Gastrocnemius medialis (tissue), 4 donors: ENCODE data around the gene GNG2.

Experiments used
- POLR2A ChIP-seq, 2 donors: fragments of 450-650 bp; IDR thresholded peaks; one replicate each; pipeline ENCODE4 v1.6.1; 2017; ENCODE audit warnings: antibody characterized with exemption in 2 of 2, mild to moderate bottlenecking in 2 of 2, moderate library complexity in 2 of 2
- TF ChIP-seq, protein P1 (sequence below), 5 experiments: fragments of 450-650 bp in 3 of 5; fragments of 200-600 bp in 2 of 5; sonication (generic) in 2 of 5; IDR thresholded peaks in 4 of 5; conservative IDR thresholded peaks in 1 of 5; 1 replicate in 4 of 5; 2 replicates in 1 of 5; pipeline ENCODE4 v1.5.1; 2016 to 2019; ENCODE audit warnings: antibody characterized with exemption in 5 of 5, mild to moderate bottlenecking in 3 of 5, moderate library complexity in 3 of 5

GRCh38 chr14:51895375-51895774, 35.0 kb downstream of the GNG2 start:
- TF ChIP-seq, protein P1, sequence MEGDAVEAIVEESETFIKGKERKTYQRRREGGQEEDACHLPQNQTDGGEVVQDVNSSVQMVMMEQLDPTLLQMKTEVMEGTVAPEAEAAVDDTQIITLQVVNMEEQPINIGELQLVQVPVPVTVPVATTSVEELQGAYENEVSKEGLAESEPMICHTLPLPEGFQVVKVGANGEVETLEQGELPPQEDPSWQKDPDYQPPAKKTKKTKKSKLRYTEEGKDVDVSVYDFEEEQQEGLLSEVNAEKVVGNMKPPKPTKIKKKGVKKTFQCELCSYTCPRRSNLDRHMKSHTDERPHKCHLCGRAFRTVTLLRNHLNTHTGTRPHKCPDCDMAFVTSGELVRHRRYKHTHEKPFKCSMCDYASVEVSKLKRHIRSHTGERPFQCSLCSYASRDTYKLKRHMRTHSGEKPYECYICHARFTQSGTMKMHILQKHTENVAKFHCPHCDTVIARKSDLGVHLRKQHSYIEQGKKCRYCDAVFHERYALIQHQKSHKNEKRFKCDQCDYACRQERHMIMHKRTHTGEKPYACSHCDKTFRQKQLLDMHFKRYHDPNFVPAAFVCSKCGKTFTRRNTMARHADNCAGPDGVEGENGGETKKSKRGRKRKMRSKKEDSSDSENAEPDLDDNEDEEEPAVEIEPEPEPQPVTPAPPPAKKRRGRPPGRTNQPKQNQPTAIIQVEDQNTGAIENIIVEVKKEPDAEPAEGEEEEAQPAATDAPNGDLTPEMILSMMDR (IDR thresholded peaks at IDR 0.05 in 4 of 5, conservative IDR thresholded peaks at IDR 0.05 in 1 of 5): no peak
- no peak for TF ChIP-seq POLR2A (IDR thresholded peaks at IDR 0.05)
